HG03439 (cell line): Measurements from ENCODE around the gene FJX1.
"Not testable (repeated sequence)": the region's sequence is repeated elsewhere in the genome, so short reads cannot be mapped to it uniquely, and the experiment has no call there.

Experiments used
- ATAC-seq: cut with Tn5 transposase; IDR thresholded peaks from one replicate; pipeline ENCODE4 v1.9.1; 2021; ENCODE audit warnings: mild to moderate bottlenecking, moderate library complexity; ENCODE audit not compliant: unreplicated experiment

Gene FJX1

DNA sequence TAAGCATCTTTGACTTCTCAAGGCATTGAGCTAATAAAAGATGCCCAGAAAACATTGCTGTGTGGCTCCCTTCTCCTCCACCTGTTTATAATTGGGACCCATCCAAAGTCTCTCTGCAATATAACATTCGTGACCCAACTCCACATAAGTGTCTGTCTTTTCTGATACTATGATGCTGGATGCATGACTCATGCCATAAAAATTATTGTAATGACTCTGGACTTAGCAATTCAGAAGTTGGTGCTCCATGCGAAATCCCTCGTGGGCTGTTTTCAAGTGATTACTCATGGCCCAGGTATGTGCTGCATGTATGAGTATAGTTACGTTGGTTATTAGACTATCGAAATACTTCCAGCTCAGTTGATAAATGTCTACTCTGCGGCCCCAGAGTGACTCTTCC, 11.7 kb downstream of the FJX1 start:
- no peak for ATAC-seq

DNA sequence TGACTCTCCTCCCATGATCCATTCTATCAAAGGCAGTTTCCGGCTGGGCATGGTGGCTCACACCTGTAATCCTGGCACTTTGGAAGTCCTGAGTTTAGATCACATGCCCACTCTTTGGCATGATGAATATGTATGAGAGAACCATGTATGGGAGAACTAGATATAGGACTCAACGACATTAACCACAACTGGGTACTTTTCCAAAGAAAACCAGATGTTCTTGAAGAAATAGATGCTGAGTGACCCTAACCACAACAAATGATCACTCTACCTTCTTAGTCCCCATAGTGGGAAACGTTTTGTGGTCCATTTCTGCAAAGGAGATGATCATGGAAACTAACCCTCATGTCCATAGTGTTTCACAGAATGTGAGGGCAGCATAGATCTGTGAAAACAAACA, 13.6 kb downstream of the FJX1 start:
- ATAC-seq: no peak

DNA sequence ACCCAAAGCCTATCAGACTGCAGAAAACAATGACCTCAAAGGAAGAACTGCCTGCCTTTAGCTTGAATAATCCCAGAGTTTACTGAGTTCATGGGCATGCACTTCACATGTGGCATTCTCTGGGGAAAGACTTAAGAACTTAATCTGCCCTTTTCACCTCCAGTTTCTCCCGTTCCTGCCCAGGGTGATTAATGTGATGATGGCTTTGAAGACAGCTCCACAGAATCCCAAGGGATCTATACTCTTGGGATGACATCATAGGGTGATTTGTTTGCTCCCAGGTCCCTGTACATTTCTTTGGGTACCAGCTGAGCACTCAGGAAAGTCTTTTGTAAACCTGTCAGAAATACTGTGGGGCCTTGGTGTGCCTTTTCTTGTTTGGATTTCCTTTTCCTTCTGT, 14.0 kb downstream of the FJX1 start:
- ATAC-seq: no peak

DNA sequence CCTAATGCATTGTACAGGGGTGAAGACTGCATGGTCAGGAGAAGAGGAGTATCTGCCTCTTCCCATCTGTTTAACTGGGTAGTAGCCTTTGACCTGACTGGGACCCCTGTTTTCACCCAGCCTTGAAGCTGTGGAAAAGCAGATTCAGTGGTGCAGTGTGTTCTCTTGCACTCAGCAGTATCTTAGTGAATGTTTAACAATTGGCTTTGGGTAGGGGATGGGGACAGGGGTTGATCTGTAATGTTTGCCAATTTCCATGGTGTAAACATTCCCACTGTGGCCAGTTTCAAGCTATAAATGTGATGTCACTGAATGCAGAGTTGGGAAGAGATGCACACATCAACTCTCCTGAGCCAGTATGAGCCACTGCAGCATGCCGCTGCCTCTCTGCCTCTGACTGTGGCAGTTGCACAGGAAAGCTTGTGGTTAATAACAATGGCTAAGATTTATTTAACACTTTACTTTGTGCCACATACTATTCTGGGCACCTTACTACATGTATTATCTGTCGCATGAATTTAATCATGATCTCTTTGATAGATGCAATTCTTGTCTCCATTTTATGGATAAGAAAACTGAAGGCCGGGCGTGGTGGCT, 15.7 kb downstream of the FJX1 start:
- ATAC-seq: no peak

DNA sequence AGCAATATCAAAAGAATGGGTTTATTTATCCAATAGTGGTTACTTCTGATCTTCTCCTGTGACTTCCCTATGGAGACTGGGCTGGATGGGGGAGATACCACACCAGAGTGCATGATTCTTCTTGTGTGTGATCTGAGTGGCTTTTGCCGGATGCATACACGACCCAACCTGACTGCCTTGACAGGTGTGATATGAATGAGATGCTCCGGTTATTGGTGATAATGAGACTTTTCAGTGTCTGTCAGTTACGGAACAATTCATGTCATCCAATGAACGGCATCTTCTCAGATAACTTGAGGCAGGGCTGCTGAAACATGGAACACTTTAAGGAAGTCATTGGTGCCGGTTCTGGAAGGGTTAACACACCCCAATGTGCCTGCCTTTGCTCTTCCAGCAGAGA, 17.7 kb downstream of the FJX1 start:
- ATAC-seq: no peak

DNA sequence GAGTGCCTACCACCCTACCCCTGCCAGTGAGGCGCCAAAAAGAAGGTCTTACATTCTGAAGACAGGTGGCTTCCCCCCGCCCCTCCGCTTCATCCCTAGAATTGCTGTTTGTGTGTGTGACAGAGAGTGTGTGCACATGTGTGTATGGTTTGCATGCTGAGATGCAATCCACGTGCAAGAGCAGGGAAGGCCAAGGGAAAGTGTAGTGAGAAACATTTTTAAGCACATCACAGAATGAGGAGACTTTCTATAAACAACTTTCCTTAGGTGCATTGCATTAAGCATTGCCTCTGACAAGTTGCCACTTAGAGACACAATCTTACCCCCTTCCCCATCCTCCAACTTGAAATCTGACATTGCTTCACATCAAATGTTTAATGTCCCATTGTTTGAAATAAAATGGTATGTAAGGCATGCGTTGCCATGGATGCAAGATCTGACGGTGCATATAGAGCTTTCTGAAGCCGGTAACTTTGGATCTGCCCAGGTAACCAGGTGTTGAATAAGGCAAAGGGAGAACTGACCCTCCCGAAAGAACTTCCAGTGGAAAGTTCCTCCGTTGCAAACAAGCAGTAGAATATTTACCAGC, 21.4 kb downstream of the FJX1 start:
- no peak for ATAC-seq

DNA sequence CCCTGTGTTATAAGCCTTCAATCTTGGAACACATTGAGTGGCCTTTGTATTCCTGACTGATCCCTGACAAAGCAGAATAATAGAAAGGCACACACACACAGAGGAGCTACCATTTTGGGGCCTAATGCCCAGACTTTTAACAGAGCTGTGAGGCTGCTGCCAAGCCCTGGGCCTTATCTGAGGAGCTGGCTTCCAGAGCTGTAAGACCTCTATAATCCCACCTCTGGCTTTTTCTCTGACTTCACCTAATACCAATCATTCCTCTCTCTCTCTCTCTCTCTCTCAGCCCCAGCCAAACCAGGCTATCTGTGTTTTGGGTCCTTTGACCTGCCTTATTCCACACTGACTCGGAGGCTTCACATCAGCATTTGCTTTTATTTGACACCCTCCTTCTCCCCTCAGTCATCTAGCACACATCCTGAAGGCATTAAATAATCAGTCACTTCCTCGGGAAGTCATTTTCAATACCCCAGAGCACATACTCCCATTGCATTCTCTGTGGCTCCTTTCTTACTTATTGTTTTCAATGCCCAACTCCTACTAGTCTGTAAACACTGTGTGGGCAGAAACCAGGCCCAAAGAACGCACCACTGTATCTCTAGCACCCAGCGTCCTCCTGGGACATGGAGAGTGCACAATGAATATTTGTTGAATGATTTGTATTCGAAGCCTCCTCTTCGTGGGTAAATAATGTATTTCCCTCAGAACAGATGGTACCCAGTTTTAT, 23.1 kb downstream of the FJX1 start:
- ATAC-seq: no peak

DNA sequence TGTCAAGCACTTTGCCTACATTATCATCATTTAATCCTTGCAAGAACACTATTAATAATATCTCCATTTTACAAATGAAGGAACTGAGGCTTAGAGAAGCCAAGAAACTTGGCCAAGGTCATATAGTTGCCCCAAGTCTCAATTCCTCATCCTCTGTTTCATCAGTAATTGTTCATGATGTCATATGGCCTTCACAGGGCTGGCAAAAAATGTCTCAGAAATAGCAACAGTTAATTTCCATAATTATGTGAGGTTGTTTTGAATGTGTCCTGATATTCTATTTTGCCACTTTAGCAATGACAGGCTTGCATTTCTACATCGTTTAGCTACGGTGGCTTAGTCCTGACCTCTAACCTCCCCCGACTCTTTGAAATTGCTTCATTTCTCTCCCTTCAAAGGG, 23.7 kb downstream of the FJX1 start:
- ATAC-seq: no peak

DNA sequence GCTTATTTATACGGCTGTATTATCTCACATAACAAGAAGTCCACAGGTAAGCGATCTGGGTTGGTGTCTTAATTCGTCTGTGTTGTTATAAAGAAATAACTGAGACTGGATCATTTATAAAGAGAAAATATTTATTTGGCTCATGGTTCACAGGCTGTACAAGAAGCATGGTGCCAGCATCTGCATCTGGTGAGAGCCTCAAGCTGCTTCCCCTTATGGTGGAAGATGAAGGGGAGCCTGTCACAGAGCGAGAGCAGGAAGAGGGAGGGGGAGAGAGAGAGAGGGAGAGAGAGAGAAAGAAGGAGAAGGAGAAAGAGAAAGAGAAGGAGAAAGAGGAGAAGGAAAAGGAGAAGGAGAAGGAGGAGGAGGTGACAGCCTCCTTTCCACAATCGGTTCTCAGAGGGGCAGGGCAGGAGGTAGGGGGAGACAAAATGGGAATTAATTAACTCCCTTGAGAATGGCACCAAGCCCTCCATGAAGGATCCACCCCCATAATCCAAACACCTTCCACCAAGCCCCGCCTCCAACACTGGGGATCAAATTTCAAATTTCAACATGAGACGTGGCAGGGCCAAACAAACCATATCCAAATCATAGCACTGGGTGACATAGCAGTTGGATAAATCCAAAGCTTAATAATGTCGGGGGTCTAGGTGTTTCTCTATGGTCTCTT, 29.3 kb downstream of the FJX1 start:
- ATAC-seq: no peak

DNA sequence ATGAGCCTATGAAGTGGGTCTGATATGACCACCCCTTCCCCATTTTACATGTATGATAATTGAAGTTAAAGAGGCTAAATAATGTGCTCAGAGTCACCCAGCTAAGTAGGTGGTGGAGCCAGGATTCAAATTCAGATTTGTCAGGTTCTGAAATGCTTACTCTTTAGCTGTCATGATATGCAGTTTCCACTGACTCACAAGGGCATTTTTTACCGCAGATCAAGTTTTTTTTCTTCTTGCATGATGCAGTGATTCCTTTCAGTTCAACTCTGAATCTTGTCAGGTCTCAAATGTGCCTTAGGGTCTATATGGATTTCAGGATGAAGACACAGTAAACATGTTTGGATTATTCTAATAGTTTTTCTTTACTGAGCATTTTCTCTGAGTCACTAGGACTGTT, 31.7 kb downstream of the FJX1 start:
- ATAC-seq: no peak

DNA sequence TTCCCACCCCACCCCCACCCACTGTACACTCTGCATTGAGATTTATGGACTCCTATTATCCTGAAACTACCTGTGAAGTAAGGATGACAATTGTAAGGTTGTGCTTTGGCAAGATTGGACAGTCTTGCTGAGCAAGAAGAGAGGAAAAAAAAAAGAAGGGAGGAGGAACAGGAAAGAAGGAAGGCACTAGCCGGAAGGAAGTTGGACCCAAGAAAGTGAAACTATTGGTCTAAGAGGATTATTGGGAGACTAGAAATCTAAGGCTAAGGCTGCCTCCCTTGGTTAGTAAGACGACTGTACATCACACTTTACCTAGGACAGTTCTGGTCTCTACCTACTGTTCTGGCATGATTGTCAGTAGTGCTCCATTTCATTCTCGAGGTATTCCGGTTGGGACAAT, 32.2 kb downstream of the FJX1 start:
- ATAC-seq: no peak

DNA sequence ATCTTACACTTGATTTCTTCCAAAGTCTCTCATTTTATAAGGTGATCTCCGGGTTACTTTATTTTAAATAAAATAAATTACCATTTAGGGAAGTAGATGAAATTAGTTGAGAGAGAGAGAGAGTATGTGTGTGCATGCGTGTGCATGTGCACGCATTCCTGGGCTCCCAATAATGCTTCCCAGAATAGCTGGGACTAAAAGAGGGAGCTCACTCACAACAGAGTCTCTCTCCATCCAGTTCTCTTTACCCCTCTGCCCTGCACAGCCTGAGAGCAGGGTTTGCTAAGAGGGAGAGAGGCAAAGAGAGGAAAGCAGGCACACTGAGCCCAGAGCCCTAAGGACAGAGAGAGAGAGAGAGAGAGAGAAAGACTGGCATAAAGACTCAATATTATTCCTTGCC, 33.0 kb downstream of the FJX1 start:
- ATAC-seq: no peak

DNA sequence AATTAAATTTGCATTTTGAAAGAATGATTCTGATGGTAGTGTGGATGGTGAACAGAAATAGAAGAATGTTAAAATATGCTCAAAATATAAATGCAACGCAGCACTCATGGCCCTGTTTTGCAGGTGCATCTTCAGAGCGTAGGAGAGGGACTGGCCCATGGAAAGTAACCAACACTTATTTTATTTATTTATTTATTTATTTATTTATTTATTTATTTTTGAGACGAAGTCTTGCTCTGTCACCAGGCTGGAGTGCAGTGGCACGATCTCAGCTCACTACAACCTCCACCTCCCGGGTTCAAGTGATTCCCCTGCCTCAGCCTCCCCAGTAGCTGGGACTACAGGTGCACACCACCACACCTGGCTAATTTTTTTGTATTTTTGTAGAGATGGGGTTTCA, 34.5 kb downstream of the FJX1 start:
- ATAC-seq: not testable (repeated sequence)

DNA sequence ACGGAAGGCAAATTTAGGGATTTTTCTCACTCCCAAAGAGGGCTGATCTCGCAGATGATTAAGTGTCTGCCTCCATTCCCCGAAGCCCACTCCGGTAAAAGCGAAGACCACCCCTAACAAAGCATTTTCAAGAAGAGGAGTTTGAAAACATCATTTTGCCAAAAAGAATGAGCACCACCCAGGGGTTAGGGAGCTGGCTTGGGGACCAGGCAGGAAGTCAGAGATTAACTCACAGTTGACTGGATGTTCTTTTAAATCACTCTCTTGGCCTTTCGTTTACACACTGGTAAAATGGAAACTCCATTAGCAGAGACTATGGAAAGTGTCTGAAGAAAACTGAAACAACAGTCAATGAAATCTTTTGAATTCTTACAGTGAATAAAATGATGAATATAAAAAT, 36.5 kb downstream of the FJX1 start:
- no peak for ATAC-seq

DNA sequence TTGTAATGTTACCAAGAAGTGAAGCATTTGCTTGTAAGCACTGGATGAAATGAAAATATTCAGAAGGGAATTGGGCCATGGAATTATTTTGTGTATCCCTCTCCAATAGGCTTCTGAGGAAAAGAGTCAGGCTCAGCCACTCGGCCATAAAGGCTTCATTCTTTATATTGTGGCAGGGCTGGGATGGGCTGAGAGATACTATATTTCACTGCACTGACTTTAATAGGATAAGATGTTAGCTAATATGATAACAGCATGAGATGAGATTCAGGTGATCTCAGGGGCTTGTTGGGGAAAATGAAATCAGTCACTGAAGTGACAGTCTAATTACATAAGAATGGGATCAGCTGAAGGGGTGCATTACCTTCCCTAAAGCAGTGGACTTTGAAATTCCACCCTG, 37.0 kb downstream of the FJX1 start:
- no peak for ATAC-seq

DNA sequence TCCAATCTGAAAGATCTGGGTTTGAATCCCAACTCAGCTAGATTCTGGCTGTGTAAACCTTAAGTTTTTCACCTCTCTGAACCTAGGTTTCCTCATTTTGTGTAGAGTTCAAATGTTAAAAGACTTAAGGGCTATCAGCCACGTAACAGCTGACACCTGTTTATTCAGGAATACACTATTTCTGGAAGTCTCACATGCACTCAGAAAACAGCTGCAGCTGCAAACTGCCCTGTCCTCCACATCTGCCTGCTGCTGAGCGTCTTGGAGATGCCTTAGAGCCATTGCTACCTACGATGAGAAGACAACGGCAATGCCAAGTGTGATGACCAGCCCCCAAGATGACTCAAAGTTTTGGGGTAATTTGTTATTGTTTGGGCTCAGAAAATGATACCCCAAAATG, 37.6 kb downstream of the FJX1 start:
- no peak for ATAC-seq

DNA sequence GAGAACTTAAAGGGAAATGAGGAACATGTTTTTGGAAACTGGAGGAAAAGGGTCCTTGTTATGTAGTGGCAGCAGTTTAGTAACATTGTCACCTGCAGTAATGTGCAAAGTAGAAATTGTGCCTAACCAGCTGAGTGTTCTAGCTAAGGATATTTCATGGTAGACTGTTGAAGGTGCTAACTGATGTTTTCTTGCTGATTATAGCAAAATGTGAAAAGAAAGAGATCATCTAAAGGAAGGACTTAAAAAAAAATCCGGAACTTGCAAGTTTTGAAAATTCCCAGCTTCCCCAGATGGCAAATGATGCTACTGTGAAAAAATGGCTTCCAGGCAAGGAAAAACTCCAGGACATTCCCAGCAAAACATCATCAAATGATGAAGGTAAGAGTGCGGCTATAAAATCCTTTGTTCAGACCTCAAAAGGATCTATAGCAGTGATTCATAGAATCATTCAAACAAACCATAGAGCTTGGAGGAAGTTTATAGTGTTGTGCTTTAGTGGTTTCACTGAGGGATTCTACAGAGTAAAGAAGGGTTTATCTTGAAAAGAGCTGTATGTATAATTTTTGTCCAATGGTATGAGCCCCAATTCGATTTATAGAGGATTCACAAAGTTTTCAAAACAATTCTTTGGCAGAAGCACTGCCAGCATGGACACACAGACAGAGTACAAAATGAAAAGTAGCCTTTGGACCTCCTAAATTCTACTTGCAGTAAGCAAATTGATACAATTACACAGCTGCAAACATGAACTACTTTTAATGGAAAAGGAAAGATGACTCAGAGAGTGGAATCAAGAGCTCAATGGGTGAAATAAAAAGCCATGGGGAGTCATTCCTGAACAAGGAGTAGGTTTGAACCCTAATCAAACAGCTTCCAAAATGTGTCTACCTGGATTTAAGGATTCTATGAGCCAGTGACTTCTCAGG, 40.0 kb downstream of the FJX1 start:
- no peak for ATAC-seq

DNA sequence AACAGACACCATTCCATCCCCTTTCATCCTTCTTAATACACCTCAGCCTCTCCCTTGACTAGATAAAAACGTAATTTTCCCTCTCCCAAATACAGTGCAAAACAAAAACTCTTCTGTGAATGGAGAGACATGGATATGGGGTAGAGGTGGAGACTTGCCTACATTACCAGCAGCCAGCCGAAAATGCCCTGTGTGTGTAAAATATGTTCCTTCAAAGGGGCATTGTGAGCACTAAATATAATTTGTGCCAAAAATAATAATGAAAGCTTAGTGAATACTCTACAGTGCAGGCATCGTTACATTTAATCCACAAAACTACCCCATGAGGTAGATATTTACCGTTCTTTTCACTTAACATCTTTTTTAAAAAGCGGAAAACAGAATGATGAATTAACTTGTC, 43.3 kb downstream of the FJX1 start:
- ATAC-seq: no peak

DNA sequence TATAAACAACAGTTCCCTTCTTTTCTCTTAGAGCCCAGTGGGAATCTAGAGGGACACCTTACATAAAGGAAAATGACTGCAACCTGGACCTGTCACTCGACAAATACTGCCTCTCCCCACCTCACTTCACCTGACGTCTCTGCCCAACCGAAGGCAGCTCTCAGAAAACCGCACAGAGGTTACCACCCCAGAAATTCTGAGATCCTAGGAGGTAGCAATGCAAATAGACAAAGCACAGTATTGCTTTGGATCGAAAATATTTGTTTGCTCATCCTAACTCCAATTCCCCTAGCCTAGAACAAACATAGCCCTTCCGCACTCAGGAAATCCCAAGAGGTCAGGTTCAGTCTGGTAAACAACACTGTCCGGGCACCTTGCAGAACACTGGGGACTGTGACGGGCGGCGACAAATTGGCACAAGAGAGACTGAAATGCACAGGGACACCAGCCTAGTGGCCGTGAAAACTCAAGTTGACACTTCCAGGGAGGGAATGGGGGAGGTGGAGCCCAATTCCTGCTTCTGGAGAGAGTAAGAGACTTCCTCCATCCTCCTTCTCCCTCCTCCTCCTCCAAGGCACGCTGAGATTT, 43.9 kb downstream of the FJX1 start:
- peak; percentile 52 for ATAC-seq

DNA sequence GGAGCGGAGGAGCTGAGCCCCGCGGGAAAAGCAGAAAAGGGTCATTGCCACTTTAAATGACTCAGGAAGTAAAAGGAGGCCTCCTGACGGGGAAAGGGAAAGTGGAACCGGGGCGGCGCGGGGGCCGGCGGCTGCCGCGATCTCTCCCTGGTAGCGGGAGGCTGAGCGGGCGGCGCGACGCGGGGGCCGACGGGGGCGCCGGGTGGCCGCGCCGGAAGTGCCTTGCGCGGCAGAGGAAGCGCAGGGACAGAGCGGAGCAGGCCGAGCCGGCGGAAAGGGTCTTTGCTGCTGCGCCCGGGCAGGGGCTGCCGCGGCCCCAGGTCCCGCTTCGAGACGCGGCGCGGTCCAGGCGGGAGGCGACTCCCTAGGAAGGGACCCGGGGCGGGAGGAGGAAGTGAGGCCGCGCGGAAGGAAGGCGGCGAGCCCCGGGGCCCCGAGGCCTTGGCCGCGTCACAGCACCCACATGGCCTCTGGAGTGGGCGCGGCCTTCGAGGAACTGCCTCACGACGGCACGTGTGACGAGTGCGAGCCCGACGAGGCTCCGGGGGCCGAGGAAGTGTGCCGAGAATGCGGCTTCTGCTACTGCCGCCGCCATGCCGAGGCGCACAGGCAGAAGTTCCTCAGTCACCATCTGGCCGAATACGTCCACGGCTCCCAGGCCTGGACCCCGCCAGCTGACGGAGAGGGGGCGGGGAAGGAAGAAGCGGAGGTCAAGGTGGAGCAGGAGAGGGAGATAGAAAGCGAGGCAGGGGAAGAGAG, 44.6 kb downstream of the FJX1 start, which contains the start of gene TRIM44:
TSS of gene TRIM44 (plus strand) at position 127 of the 759 bp plus-strand sequence. CDS start at position 464, 337 bp downstream.
- peak; percentile 93 for ATAC-seq
